HFFc6 (cell line): ENCODE results near the gene RNF175. TPM values are rescaled to one million over a fixed set of nuclear protein-coding genes. Genes with fewer than 3 reads are reported as not detected.

Source experiments
- DNase-seq: peaks from one replicate; pipeline ENCODE4 v3.0.0-alpha.2; 2018
- H3K27ac Mint-ChIP-seq: 2 replicates; pipeline ENCODE4 v1.8.0; 2020; ENCODE audit warnings: mild to moderate bottlenecking, mixed read lengths
- H3K27me3 Mint-ChIP-seq: 2 replicates; pipeline ENCODE4 v1.8.0; 2021; ENCODE audit warnings: mild to moderate bottlenecking, moderate library complexity, mixed read lengths; ENCODE audit not compliant: insufficient read depth
- H3K36me3 Mint-ChIP-seq: 2 replicates; pipeline ENCODE4 v1.8.0; 2021; ENCODE audit warnings: low read depth, mixed read lengths
- H3K4me1 Mint-ChIP-seq: 2 replicates; pipeline ENCODE4 v1.8.0; 2020; ENCODE audit warnings: low read depth, mixed read lengths
- H3K4me3 Mint-ChIP-seq: 2 replicates; pipeline ENCODE4 v1.8.0; 2020; ENCODE audit warnings: mild to moderate bottlenecking, moderate library complexity, mixed read lengths
- H3K9me3 Mint-ChIP-seq: 2 replicates; pipeline ENCODE4 v1.8.0; 2020; ENCODE audit warnings: mild to moderate bottlenecking, mixed read lengths
- total RNA-seq, 6 experiments: library from RNA; stranded (reverse); fragmentation: NEBNext Ultra II Directional; extraction: Animal tissue kit (Norgen Biotek cat#: 25700); gene quantifications; 2 replicates in 1 of 6; 3 replicates in 5 of 6; pipeline ENCODE4 v1.2.3, GENCODE V29; 2021
- TF ChIP-seq, protein P1 (sequence below): fragments of 200-600 bp; sonication (generic); IDR thresholded peaks from 2 replicates; pipeline ENCODE4 v1.5.0; 2021; ENCODE audit warnings: antibody characterized with exemption, mild to moderate bottlenecking

RNF175 gene
- total RNA-seq, 6 experiments from 2014 or later, result not detected

GRCh38 chr4:153791746-153792617 lies 32.2 kb upstream of the RNF175 start:
- TF ChIP-seq, protein P1, sequence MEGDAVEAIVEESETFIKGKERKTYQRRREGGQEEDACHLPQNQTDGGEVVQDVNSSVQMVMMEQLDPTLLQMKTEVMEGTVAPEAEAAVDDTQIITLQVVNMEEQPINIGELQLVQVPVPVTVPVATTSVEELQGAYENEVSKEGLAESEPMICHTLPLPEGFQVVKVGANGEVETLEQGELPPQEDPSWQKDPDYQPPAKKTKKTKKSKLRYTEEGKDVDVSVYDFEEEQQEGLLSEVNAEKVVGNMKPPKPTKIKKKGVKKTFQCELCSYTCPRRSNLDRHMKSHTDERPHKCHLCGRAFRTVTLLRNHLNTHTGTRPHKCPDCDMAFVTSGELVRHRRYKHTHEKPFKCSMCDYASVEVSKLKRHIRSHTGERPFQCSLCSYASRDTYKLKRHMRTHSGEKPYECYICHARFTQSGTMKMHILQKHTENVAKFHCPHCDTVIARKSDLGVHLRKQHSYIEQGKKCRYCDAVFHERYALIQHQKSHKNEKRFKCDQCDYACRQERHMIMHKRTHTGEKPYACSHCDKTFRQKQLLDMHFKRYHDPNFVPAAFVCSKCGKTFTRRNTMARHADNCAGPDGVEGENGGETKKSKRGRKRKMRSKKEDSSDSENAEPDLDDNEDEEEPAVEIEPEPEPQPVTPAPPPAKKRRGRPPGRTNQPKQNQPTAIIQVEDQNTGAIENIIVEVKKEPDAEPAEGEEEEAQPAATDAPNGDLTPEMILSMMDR, result peak; percentile 53; the same call in 1 of the 2 replicates
- Mint-ChIP-seq H3K9me3 (no peaks in the 10 kb centered on the region), H3K4me3 (no peak overlapping the region), H3K36me3 (no peaks in the 10 kb centered on the region), H3K27ac (no peak overlapping the region), H3K4me1 (no peaks in the 10 kb centered on the region; the same call in 1 of the 2 replicates), H3K27me3 (peaks cover 59% of the 10 kb centered on the region)
- DNase-seq, result no peak

GRCh38 chr4:153790962-153791551 lies 31.2 kb upstream of the RNF175 start:
- Mint-ChIP-seq H3K9me3 (no peaks in the 10 kb centered on the region), H3K36me3 (no peaks in the 10 kb centered on the region), H3K27me3 (peaks cover 59% of the 10 kb centered on the region), H3K4me3 (no peak overlapping the region), H3K4me1 (no peaks in the 10 kb centered on the region; the same call in 1 of the 2 replicates), H3K27ac (no peak overlapping the region)
- DNase-seq, result no peak
- TF ChIP-seq, protein P1, result no peak

- H3K9me3 Mint-ChIP-seq, result no peaks in the 10 kb centered on the region
- no peak for DNase-seq
- H3K27ac Mint-ChIP-seq, result no peak overlapping the region
- TF ChIP-seq, protein P1, result no peak
- H3K4me1 Mint-ChIP-seq, result no peaks in the 10 kb centered on the region; the same call in 1 of the 2 replicates
- H3K27me3 Mint-ChIP-seq, result peaks cover 59% of the 10 kb centered on the region
- H3K36me3 Mint-ChIP-seq, result no peaks in the 10 kb centered on the region
- H3K4me3 Mint-ChIP-seq, result no peak overlapping the region; the same call in 1 of the 2 replicates
These were observed 30.7 kb upstream of the RNF175 start for GRCh38 chr4:153790500-153790865.

DNA sequence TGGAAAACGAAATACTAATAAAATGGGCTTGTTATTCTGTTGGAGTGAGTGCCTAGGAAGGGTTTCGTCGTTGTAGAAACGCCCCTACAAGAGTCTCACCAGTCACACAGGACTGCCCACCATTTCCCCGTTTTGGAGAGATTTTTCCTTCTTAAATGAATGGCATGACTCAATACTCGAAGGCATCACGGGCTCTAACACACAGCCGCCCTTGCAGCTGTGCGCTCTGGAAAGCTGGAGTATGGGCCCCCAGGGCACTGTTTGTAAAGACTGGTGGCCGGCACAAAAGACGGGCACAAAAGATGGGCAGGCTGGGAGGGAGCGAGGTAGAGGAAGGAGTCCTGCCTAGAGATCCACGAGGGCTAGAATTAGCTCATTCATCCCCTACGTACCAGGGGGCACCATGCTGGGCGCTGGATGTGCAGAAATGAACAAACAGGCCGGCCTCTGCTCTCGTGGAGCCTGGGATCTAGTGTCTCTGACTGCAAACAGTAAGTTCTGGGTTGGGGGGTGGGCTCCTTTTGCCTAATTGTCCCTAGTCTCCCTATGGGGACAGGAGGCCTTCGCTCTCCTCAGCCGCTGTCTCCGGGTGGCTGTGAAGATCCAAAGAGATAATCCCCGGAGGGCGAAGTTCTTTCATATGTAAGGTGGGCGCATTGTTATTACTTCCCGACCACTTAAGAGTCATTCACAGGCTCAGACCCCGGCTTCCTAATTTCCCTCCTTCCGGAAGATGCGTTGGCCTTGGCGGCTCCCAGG lies 30.1 kb upstream of the RNF175 start:
- Mint-ChIP-seq H3K9me3 (no peaks in the 10 kb centered on the region), H3K27ac (no peak overlapping the region), H3K27me3 (peaks cover 58% of the 10 kb centered on the region), H3K36me3 (no peaks in the 10 kb centered on the region), H3K4me1 (no peaks in the 10 kb centered on the region; the same call in 1 of the 2 replicates), H3K4me3 (no peak overlapping the region)
- DNase-seq, result no peak
- TF ChIP-seq, protein P1, result no peak

GRCh38 chr4:153788413-153789276 lies 28.8 kb upstream of the RNF175 start, which contains the start of gene SFRP2:
Gene SFRP2, minus strand, starts transcription at chr4:153789083. Its CDS starts 248 bp downstream, at chr4:153788835.
- Mint-ChIP-seq H3K36me3 (no peaks in the 10 kb centered on the region), H3K27me3 (peaks cover 55% of the 10 kb centered on the region), H3K27ac (no peak within 1 kb of the TSS), H3K9me3 (no peaks in the 10 kb centered on the region), H3K4me1 (no peaks in the 10 kb centered on the region; the same call in 1 of the 2 replicates), H3K4me3 (no peak within 1 kb of the TSS)
- TF ChIP-seq, protein P1, result no peak
- DNase-seq, result no peak
